ENCODE data around the gene PLSCR4.
"Not testable (repeated sequence)": the region's sequence is repeated elsewhere in the genome, so short reads cannot be mapped to it uniquely, and the experiment has no call there.

Gene PLSCR4

DNA sequence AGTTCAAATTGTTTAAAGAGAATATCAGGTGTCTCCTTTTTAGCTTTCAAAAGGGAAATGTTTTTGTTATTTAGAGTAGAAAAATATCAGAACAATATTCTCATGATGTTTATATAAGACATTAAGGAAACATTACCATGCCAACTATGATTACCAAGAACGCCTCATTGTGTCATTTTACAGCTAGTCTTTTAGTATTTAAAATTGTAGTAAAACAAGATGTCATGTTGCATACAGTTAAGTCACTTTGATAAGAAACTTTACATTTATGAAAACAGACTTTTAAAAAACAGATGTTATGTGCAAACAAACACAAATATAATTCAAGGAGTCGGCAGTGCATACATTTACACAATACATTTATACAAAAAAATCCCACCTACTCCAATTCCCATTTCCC, 4.4 kb downstream of the PLSCR4 start:
- peak; percentile 51 for FAIRE-seq

DNA sequence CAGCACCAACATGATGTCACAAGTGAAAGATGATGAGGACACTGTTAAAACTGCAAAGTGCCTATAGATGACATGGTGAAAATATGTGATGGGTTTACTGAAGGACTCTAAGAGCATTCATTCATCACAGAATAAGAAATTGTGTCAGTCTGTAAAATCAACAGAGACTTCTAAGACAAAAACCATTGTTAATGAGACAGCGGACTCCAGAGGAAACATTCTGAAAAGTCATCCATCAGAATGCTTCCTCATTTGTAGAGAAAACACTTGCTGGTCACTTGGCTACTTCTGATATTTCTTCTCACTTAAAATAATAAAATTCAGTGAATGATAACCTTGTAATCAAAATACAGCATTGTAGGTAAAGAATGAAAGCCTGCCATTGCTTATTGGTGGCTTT, 7.3 kb downstream of the PLSCR4 start:
- FAIRE-seq: no peak

DNA sequence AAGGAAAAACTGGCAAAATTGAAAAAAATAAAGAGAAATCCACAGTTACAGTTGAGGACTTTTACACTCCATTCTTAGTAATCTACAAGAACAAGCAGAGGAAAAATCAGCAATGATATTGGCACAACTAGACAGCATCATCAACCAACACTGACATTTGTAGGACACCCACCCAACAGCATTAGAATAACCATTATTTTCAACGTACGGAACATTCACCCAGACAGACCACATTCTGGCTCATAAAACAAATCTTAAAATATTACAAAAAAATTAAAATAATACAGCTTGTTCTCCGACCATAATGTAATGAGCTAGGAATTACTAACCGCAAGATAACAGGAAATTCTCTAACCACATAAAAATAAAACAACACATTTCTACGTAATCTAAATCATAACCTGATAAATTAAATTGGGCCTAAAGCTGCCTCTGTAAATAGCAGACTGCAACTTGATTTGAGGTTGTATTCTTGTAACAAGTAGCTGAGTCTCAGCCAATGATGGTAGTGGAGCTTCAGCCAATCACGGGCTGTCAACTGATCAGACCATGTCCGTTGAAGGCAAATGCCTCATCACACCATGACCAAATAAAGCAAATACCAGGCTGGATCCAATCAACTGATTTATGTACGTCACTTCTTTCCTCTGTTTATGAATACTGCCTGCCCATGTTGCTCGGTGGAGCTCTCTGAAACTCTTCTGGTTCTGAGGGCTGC, 9.2 kb downstream of the PLSCR4 start:
- FAIRE-seq: no peak

- no peak for FAIRE-seq
These were observed 17.4 kb downstream of the PLSCR4 start for GRCh38 chr3:146233487-146233886.

GRCh38 chr3:146227486-146227885, 23.4 kb downstream of the PLSCR4 start:
- no peak for FAIRE-seq

DNA sequence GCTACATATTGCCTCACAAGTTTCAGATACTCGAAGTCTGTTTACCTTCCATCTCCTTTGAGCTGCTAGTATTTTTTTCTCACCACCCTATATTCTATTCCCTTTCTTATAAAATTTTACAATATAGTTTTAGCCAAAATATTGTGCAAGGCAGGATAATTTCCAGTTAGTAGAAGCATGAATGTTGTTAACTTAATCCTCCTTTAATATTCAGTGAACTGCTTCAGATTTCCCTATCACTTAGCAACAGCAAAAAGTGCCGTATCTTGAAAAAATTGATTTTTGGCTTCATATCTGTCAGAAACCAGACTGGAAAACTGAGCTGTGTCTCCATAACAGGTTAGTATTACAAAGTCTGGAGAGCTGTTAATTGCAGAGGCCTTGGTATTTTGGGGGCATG, 24.0 kb downstream of the PLSCR4 start:
- FAIRE-seq: no peak

DNA sequence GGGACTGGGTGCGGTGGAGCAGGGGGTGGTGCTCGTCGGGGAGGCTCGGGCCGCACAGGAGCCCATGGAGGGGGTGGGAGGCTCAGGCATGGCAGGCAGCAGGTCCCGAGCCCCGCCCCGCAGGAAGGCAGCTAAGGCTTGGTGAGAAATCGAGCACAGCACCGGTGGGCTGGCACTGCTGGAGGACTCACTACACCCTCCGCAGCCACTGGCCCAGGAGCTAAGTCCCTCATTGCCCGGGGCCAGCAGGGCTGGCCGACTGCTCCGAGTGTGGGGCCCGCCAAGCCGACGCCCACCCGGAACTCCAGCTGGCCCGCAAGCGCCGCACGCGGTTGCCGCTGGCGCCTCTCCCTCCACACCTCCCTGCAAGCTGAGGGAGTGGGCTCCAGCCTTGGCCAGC, 25.4 kb downstream of the PLSCR4 start:
- not testable (repeated sequence) for FAIRE-seq

GRCh38 chr3:146223401-146224373, 27.2 kb downstream of the PLSCR4 start:
- peak; percentile 86 for FAIRE-seq

DNA sequence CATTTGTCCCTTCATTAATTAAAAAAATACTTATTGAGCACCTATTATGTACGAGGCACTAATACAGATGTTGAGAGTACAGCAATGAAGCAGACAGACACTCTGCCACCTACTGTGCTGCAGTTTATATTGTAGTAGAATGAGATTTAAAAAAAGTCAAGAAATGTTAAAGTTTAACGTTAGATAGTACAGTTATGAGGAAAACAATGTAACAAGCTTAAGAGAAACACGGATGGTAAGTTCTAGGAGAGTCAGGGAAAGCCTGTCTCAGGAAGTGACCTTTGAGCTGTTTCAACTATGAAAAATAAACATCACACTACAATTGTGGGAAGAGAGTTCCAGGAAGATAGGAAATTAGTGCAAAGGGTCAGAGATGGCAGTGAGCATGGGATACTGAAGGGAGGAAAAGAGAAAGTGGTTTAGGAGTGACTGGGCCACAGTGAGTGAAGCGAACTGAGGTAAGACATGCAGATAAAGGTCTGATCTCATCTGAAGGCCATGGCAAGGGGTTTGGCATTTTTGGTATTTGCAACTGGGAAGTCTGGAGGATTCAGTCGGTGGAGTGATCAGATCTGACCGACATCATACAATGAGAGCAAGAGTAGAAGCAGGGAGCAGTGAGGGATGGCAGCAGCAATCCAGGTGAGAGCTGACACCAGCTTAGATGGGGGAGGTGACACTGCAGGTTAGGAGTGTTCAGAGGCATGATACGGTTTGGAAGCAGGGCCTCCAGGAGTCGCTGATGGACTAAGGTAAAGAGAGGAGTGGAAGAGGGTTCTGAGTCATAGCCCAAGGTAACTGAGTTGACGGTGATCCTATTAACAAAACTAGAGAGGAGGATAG, 28.5 kb downstream of the PLSCR4 start:
- FAIRE-seq: peak; percentile 76

DNA sequence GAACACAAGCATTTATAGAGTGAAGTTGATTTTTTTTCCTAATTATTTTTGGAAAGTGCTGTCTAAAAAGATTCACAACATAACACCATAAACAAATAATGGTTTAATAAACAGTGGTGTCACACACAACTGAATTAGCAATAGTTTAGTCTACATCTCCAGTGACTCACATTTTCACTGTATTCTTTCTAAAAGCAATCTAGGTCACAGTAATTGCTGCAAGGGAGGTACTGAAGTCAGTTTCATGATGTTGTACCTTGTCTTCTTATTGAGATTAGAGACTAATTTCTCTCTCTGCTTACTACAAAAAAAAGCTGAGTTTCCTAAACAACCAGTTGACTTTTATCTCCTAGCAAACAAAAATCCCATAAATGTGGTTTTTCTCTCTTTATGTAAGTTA, 29.6 kb downstream of the PLSCR4 start:
- FAIRE-seq: no peak

DNA sequence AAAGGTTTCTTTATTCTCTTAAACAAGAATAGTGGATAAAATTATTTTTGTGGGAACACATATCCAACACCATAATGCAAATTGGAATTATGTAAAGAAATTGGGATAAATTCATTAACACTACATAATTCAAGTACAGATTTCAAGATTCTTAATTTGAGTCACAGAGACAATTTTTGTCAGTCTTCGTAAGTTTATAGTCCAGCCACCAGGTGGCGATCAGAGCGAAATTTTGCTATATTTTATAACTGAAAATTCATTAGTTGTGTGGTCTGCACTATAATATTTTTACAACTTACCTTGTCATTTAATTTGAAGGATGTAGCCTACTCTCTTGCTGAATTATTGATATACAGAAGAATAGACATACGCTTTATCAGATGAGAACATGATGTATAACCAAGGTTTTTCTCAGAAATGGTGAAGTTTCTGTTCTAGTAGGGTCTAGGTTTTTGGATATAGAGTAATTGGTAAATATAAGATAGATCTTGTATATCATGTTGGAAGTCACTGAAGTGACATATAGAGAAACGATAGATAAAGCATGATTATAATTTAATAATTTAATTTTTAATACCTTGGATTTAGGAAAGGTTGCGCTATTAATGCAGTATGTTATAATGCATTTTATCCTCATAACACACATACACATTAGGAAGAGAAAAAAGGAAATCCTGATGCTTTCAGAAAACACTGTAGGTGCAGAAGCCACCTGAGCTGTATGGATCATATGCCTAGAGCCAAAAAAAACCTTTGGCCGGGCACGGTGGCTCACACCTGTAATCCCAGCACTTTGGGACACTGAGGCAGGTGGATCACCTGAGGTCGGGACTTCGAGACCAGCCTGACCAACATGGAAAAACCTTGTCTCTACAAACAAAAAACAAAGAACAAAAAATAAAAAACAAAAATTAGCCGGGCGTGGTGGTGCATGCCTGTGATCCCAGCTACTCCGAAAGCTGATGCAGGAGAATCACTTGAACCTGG, 31.7 kb downstream of the PLSCR4 start:
- FAIRE-seq: peak; percentile 24

DNA sequence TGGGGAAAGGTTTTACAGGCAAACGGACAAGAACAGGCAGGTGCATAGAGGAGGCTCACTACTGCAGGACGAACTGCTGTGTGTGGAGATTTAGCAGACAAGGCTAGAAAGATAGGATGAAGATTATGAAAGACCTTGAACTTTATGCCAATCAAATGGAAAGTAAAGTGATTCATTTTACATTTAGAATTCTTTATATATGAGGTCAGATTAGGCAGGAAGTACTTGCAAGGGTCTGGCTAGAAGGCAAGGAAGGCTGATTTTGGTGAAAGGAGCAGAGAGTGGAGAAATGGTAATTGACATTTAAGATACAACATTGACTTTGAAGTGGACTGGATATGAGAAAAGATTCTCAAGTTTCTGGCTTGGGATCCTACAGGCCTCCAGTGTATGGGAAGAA, 33.6 kb downstream of the PLSCR4 start:
- FAIRE-seq: no peak

DNA sequence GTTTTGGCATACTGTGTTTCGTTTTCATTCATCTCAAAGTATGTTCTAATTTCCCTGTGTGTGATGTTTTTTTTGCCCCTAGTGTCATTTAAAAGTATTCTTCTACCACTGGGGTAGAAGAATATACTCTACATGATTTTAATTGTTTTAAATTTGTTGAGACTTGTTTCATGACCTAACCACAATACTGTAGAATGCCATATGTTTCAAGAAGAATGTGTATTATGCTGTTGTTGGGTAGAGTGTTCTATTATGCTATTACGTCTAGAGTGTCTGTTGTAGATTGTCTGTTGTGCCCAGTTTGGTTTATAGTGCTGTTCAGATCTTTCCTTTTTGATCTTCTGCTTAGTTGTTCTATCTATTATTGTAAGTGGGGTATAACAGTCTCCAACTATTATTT, 36.4 kb downstream of the PLSCR4 start:
- no peak for FAIRE-seq

- FAIRE-seq: no peak
These were observed 41.5 kb downstream of the PLSCR4 start for GRCh38 chr3:146209371-146209770.

GRCh38 chr3:146203776-146204175, 47.1 kb downstream of the PLSCR4 start:
- no peak for FAIRE-seq

DNA sequence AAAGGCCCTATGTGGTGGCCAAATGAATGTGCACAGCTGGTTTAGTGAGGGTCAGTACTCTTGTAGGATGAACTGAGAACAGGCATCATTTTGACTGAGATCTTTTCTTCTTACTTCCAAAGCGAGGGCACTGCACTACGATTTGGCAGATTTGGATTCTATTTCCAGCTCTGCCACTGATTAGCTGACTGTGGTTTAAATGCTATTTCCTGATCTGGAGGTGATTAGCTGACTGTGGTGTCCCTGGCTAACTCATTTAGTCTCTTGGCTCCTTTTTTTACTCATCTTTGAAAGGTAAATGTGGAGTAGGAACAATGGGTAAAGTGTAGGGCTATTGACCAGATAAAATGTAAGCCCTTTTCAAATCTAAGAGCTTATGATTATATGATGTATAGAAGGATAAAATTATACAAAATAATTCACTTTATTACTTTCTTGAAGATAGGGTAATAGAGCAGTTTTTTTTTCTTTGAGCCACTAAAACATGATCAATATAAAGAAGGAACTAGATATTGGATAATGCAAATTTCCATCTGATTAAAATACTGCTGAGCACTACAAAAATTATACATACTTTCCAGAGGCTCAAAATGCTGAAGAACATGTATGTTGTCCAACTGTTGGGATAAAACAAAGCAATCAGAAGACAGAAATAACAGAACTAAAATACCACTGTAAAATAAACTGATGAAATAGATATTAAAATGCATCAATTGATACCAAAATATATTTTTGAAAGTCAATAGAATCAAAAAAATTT, 50.3 kb downstream of the PLSCR4 start:
- no peak for FAIRE-seq

DNA sequence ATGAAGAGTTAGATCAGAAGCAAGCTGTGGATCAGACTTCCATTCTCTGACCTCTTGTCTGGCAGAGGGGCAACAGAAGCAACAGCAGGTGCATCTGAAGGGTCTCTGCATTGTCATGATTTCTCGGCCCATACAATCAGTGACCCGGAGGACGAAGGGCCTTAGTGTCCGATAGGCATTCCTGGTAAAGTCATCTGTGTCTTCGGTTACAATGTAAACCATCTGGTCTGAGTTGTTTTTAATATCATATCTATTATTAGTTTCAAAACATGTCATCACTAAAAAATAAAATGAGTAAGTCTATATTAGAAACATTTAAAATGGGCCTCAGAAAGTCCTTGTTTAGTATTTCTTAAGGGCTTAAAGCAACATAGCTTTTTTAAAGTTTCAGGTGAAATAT, 51.1 kb downstream of the PLSCR4 start:
- no peak for FAIRE-seq

- no peak for FAIRE-seq
These were observed 54.1 kb downstream of the PLSCR4 start for GRCh38 chr3:146196789-146197188.

- FAIRE-seq: no peak
These were observed 55.3 kb downstream of the PLSCR4 start for GRCh38 chr3:146195605-146196004.

DNA sequence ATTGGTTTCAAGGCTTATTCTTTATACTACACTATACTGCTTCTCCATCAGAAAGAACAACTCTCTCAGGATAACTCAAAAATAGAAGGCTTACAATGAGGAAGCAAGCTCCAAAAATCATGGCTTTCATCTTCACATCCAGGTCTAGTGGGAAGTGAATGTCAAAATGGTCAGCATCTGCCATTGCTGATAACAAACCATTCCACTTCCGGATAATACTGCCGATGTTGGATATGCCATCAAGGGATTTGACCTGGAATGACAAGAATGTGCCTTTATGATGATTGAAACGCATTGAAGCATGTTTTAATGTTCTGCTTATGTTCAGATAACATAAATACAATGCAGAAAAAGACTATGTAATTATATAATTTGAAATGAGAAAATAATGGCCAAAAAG, 55.9 kb downstream of the PLSCR4 start:
- FAIRE-seq: no peak

DNA sequence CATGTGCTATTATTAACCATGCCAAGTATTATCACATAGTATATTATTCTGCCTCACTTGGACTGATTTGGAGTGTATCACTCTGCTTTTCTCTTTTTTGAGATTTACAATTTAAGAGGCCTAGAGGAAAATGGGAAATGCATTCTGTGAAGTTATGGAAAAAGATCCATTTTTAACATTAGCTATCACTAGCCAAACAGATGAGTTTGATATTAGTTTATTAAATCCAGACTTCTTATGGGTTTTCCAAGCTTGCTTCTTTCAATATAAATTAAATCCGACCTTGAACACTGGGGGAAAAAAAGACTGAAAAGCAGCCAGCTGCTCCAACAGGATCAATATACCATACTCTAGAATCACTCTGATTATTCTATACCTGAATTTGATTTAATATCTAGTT, 59.9 kb downstream of the PLSCR4 start:
- no peak for FAIRE-seq

All from colon (tissue), 2 donors.